Measurements from ENCODE around the gene ANP32B.
"Not testable (repeated sequence)": the region's sequence is repeated elsewhere in the genome, so short reads cannot be mapped to it uniquely, and the experiment has no call there.

Gene ANP32B

DNA sequence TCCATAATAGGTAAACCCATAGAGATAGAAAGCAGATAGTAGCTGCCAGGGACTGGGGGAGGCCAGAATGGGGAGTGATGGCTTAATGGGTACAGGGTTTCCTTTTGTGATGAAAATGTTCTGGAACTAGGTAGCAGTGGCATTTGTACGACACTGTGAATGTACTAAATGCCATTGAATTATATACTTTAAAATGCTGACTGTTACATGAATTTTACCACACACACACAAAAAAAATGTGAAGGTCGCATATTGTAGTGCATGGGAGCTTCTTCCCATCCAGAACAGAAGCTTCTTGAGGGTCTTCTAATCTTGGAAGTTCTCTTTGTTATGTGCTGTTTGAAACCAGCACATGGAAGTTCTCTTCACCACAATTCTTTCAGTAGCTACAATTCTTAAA lies 19.9 kb upstream of the ANP32B start:
- no peak for DNase-seq (ENCODE audit: low read depth)

DNA sequence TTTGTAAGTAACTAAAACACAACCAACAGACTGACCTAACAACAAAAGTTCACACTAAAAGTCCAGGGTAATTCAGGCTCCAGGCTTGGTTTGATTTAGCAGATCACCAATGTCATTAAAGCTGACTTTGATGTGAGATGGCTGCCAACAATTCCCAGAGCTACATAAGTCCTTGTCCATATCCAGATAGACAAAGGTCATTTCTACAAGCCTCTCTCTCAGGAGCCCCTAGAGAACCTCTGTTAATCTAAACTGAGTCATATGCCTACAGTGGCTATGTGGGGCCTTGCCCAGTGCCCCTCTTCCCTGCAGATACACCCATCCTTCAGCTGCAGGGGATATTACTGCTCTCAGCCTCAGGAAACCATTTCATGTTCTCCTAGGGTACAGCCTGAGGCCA lies 18.2 kb upstream of the ANP32B start:
- no peak for DNase-seq (ENCODE audit: low read depth)

DNA sequence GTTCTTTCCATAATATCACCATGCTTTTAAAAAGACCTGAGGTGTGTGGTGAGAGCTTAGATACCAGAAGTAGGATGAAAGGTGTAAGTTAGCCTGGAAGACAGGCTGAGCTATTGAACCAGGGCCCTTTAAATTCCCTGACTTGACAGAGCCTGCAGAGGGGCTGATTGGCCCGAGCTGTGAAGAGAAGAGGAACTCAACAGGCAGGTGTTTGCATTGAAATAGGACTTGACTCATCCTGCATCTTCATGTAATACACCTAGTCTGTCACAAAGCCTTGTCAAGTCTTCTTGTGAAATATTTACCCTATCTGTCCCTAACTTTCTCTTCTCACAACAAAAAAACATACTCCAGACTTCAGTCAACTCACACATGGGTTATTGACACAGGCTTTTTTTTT lies 16.6 kb upstream of the ANP32B start:
- DNase-seq (ENCODE audit: low read depth) = no peak

DNA sequence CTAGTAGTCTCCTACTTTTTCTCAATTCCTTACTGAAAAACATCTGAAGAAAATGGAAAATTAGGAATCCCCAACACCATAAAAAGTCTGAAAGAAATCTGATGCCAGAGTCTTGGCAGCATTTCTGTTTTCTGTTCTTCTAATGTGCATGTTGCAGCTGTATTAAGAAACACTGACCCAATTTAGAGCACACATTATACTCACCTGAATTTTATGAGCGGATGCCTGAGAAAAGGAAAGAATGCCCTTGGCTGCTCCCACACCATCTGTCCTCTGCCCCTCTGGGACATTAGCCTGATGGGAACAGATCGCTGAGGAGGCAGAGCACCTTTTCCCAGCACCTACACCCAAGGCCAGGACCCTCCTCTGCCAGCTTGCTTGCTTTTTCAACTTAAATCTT lies 14.1 kb upstream of the ANP32B start:
- no peak for DNase-seq (ENCODE audit: low read depth)

DNA sequence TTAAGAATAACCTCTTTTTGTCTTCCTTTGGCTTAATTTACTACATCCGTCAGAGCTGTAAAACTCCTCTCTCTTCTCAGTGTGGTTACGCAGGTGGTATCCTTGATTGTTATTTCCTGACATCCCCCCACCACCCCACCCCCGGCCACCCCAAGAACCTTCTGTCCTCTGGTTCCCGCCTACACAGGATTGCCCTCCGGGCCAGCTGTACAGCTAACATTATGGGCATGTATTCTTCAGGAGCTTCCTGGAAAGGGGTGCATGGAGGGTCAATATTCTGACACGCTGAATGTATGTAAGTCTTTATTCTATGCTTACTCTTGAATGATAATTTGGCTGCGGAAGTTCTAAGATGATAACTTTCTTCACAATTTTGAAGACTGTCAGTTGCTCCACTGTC lies 13.0 kb upstream of the ANP32B start:
- DNase-seq (ENCODE audit: low read depth) = no peak

DNA sequence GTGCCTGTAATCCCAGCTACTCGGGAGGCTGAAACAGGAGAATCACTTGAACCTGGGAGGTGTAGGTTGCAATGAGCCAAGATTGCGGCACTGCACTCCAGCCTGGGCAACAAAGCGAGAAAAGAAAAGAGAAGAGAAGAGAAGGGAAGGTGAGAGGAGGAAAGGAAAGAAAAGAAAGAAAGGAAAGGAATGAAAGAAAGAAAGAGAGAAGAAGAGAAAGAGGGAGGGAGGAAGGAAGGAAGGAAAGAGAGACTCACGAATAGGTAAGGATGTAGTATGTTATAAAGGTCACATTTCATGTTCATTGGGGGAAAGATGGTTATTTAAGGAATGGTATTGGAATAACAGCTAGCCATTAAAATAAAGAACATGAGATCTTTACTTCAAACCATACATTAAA lies 10.4 kb upstream of the ANP32B start:
- no peak for DNase-seq (ENCODE audit: low read depth)

DNA sequence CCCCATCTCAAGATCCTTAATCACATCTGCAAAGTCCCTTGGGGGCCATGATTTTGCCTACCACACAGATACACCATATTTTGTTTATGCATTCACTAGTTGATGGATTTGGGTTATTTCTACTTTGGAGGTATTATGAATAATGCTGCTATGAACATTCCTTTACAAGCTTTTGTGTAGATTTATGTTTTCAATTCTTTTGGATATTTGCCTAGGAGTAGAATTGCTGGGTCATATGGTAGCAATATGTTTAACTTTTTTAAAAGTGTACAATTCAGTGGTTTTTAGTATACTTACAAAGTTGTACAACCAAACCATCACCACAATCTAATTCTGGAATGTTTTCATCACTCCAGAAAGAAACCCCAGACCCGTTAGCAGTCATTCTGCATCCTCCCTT lies 7.8 kb upstream of the ANP32B start:
- no peak for DNase-seq (ENCODE audit: low read depth)

DNA sequence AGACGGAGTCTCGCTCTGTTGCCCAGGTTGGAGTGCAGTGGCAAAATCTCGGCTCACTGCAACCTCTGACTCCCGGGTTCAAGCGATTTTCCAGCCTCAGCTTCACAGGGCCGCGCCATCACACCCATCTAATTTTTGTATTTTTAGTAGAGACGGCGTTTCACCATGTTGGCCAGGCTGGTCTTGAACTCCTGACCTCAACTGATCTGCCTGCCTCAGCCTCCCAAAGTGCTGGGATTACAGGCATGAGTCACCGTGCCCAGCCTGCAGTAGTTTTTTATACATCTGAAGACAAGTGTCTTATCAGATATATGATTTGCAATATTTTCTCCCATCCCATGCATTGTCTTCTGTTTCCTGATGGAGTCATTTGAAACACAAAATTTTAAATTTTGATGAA lies 6.5 kb upstream of the ANP32B start:
- DNase-seq (ENCODE audit: low read depth) = not testable (repeated sequence)

DNA sequence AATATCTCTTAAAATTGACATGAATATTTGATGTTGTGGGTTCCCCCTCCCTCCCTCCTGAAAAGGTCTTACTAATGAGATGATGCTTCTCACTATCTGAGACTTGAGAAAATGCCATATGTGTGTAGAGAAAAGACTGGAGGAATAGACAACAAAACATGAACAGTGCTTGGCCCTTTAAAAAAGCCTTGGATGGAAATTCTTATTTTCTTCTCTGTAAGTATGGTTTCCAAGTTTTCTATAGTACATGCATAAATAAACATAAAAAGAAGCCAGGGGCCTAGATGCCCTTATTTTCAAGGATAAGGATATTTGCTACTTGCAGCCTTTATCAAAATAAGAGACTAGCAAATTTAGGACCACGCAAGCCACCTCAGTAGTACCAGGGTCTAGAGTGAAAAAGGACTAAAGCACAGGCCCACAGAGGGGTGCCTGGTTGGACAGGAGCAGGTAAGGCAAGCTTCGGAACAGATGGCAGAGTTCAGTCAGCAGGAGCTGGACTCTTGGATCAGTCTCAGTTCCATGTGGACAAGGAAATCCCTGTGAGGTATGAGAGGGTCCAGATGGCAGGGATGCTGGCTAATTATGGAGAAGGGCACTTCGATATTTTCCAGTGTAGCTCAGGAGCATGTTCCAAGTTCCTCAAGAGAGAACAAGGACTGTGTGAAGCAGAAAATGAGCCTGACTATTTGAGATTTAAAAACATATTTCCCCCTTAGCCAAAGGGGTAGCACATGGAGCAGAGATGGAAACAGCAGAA lies 4.6 kb upstream of the ANP32B start:
- no peak for DNase-seq (ENCODE audit: low read depth)

DNA sequence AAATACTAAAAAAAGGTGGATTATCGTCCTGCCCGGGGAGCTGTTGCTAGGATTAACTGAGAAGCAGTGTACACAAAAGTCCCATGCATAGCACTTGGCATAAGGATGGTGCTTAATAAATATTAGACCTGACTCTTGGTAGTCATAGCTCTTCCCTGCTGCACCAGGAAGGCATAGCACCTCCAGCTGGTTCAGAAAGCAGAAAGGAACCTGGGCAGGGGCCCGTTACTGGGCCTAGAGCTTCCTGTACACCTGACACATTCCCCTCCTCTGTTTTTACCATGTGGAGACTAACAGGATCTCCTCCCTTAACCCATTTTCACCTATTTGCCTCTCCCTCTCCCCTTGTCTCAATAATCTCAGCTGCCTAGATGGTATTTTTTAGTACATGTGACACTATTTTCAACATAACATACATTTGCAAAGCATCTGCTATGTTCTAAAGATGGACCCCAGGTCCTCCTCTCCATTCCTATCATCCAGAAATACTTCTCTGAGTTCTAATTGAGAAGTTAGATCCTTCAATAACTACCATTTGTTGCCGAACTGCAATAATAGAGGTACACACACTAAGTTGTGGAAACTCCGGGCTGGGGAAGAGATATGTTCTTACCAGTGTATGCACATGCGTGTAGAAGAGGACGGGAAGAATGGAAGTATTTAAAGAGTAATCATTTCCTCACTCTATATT lies 3.2 kb upstream of the ANP32B start:
- DNase-seq (ENCODE audit: low read depth) = no peak

DNA sequence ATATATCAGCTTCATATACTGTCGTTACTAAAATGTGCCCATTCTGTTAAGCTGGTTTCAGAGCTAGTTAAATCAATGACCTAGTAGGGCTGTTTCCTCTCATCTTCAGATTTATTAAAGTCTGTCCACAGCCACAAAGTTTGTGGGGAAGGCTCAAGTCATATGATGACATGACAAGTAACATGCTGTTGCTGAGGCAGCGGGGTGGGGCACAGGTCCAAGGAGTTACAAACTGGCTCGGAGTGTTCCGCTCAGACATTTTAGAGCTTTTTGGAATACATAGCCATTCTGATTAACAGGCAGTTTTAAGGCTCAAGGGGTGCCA lies 2.7 kb upstream of the ANP32B start:
- no peak for DNase-seq (ENCODE audit: low read depth)

DNA sequence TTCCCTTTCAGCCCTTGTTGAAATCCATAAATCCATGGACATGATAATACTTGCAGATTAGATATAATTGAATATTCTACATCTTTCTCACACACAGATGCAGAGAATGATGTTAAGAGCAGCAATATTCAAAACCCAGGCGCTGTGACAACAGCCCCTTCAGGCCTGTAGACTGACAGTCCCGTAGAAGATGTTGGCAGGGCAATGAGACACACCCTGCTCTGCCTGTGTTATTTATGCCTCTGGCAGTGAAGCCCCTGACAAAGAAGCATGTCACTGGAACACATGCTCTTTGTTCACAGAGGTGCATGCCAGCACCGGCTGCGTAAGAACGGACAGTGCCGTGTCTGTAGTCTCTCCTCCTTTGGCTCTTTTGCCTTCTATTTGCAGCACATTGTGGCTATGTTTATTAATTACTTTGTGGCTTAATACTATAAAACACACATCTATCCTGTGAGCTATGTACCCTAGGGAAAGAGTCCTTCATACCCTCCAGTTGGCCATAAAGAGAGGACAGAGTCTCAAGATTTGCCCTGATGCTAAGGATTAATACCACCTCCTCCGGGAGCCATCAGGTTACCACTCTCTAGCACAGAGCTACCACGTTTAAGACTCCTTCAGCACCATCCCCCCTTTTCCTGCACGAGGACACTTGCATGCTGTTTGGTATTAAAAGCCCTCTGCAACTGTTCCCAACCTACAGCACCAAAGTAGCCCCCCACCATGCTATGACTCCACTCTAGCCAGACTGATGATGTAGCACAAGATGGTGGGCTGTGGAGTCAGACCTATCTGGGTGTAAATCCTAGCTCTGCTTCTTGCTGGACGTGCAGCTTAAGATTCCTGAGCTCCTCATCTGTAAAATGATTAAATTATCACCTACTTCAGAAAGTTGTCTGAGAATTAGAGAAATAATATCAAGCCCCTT lies 2.0 kb upstream of the ANP32B start:
- no peak for DNase-seq (ENCODE audit: low read depth)

DNA sequence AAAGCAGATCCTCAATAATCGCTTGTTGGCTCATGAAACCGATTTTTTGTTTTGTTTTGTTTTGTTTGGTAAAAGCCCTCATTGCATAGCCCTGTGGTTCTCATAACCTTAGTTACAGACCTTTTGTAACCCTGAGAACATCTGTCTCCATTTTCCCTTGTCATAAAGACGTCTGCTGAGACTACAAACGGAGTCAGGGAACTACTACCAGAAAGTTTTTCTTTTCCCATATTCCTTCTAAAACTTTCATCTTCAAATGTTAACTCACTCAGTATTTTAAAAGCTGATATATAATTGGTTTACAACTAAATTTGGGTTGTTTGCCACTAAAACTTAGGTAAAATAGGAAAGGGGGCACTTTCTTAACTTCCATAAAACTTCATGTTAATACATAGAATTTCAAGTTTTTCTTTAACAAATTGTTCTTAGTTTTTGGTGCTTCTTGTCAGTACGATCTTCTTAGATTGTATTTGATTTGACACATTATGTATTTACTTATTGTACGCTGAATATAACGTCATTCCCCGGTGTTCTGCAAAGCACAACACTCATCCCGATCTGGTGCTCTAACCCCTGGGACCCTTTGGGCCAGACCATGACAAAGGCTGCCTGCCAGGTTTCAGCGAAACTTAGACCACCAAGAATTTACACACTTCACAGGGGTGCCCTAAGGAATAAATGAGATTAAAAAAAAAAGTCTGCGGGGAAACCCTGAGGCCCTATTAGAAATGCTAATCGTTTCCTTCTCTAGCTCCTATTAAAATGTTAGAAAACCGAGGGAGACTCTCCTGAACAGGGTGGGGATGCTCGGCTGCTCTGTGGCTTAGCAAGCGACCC lies 1.1 kb upstream of the ANP32B start:
- no peak for DNase-seq (ENCODE audit: low read depth)

DNA sequence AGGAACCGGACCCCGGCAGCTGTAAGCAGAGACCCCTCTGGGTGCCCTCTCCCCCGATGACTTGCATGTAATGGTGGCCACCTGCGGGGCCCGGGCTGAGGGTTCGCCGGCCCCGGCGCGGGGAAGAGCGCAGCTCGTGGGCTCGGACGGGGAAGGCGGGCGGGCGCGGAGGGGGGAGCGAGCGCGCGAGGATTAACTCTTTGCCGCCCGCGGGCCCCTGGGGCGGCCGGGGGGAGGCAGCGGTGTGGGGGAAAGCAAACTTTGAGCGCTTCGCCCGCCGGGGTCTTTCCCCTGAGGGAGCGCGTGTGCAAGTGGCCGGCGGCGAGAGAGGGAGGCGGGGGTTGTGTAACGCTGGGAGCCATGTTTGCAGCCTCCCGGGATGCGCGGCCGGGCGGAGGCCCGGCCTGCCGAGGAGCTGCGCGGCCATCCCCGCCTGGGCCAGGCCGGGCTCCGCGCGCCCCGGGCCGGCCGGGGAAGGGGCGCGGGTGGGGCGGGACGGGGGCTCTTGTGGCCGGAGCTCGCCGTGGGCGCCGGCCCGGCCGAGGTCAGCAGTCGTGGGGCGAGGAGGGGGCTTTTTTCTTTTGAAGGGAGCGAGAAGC lies 547 bp downstream of the ANP32B start:
- peak; percentile 49 for DNase-seq (ENCODE audit: low read depth)

DNA sequence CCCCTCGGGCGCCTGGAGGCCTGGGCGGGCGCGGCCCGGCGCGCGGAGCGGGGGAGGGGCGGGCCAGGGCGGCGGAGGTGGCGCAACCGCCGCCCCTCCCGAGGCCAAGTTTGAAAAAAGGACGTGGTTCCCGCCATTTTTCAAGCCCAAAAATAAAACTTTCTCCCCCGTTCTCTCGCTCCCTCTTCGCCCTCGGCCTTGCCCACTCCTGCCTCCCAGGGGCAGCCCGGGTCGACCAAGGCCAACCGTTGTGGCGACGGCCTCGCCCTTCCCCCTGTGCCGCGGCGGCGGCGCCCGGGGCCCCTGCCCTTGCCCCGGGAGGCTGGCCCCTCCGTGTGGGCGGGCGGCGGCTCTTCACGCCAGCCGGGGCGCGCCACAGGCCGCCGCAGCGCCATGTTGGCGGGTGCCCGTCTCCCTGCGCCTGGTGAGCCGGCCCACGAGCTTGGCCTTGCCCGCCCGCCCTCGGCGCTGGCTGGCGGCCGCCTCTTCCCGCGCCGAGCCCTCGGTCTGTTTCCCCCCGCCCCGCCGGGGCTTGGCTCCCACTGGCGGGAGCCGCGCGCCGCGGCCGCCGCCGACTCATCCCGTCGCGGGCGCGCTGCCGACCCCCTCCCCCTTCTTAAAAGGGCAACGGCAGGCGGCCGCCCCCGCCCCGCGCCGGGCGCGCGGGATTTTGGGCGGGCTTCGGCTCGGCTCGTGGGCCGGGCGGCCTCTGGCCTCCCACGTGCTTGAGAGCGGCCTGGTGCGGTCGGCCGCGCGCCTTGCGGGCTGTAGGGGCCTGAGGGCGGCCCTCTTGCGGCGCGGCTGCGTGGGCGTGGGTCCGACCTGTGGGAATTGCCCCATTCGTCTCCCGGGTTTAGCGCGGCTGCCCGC lies 1.3 kb downstream of the ANP32B start:
- peak; percentile 82 for DNase-seq (ENCODE audit: low read depth)

DNA sequence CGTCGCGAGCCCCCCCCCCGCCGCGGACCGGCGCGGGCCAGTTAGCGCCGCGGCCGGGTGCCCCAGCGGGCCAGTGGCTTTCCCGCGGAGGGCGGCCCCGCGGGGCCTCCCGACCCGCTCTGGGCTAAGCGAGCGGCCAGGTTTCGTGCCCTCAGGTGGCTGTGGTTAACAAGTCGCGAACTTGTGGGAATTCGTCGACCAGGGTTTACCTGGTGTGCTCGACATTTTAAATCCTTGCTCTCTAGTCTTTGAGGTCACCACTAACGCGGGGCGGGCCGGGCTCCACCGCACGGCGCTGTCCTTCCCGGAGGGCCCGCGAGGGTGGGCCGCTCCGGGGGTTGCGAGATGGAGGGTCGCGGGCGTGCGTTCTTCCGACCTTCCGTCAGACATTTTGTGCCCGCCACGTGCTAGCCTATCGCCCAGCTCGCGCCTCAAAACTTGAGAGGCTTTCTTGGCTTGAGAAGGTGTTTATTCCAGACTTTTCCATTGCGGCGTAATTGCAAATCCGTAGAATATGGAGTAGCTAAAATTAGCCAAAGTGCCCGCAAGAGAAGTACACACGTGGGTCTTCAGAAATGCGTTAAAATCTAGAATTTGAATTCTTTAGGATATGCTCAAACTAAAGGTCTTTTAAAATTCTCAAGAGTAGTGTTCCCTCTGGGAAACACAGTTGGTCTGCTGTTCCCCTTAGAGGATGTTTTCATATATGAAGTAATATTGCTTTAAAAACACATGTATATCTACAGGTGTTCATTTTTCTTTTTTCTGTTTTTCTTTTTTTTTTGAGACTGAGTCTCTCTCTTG lies 2.1 kb downstream of the ANP32B start:
- DNase-seq (ENCODE audit: low read depth) = peak; percentile 37

DNA sequence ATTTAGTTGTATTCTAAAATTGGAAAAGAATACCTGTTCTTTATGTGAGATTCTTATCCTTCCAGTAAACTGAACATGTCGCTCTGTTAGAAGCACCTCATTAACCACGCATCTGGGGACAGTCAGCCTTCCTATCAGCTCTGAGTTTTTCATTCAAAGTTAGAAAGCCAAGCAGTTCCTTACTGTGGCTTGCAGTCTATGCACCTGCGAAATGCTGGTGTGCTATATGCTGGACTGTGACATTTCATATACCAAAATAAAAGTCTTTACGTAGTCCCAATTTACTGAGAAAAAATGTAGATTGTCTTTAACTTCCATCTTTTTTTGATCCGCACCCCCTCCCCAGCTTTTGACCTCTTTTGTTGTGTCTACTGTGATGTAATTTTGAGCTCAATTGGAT lies 4.3 kb downstream of the ANP32B start:
- no peak for DNase-seq (ENCODE audit: low read depth)

DNA sequence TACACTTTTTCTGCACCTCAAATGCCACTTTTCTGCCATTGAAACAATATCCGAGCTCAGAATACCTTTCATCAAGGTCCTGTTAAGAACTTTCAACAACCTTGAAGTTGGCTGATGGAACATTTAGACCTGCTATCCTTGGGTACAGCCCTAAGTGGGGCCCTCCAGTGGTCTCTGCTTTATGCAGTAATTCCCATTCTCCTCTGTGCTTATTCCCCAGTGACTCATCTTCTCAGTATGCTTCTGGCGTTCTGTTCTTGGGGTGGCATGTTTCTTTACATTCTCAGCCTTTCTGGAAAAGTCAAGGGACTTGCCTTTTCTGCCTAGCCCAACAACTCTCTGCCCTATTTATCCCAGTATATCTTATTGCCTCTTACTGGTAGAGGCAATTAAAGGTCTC lies 7.1 kb downstream of the ANP32B start:
- DNase-seq (ENCODE audit: low read depth) = no peak

DNA sequence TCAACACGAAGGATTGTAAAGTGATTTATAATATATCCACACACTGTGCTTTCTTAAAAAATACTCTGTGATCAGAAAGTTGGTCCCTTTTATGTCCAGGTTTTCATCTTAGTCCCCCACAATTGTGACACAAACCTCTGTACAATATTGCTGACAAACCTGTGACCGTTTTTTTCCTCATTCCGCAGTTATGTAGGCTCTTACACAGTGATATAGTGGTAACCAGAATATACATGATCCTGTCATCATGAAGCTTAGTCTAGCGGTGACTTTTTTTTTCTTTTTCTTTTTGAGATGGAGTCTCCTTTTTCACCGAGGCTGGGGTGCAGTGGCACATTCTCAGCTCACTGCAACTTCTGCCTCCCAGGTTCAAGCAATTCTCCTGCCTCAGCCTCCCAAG lies 8.7 kb downstream of the ANP32B start:
- DNase-seq (ENCODE audit: low read depth) = no peak

DNA sequence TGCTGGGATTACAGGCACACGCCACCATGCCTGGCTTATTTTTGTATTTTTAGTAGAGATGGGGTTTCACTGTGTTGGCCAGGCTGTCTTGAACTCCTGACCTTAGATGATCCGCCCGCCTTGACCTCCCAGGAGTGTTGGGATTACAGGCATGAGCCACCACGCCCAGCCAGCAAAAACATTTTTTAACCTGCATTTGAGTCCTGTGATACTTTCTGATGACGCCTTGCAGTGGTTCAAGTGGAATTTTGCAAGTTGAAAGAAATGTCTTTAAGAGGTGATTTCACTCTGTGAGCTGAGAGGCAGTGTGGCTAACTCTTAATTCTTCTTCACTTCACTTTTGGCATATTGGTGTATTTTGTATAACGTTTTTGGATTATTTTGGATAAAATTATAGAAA lies 9.1 kb downstream of the ANP32B start:
- DNase-seq (ENCODE audit: low read depth) = no peak

Measured in stimulated activated CD4-positive, alpha-beta T cell treated with anti-CD3 and anti-CD28 coated beads, Interleukin-2, amount 100 ng/mL, for 4 hours (primary cell).